ENCODE data around the gene DISC1.

DISC1 gene

GRCh38 chr1:231844986-231845502 lies 218.5 kb downstream of the DISC1 start:
- no peak for DNase-seq (ENCODE audit: low read depth in 1 of 2, low spot score in 1 of 2)

GRCh38 chr1:231847612-231848397 lies 221.2 kb downstream of the DISC1 start:
- DNase-seq (ENCODE audit: low read depth in 1 of 2, low spot score in 1 of 2): no peak

DNA sequence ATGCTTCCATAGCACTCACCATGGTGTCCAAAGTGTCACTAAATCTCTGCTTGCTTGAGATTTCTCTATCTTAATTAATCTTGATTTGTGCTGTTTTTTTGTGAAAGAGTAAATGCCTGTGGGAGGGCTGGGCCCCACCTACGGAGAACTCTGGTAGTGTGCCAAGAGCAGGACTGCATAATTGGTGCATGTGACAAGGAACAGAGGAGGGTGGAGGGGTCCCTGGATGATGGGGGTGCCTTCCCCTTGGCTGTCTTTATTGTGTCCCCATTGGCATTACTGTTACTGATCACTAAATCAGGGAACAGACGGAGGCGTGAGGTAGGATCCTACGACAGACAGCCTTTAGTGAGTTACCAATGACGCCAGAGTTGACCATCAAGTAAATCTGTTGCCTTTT lies 223.4 kb downstream of the DISC1 start:
- no peak for DNase-seq (ENCODE audit: low read depth in 1 of 2, low spot score in 1 of 2)

GRCh38 chr1:231850786-231851185 lies 224.2 kb downstream of the DISC1 start:
- no peak for DNase-seq (ENCODE audit: low read depth in 1 of 2, low spot score in 1 of 2)

DNA sequence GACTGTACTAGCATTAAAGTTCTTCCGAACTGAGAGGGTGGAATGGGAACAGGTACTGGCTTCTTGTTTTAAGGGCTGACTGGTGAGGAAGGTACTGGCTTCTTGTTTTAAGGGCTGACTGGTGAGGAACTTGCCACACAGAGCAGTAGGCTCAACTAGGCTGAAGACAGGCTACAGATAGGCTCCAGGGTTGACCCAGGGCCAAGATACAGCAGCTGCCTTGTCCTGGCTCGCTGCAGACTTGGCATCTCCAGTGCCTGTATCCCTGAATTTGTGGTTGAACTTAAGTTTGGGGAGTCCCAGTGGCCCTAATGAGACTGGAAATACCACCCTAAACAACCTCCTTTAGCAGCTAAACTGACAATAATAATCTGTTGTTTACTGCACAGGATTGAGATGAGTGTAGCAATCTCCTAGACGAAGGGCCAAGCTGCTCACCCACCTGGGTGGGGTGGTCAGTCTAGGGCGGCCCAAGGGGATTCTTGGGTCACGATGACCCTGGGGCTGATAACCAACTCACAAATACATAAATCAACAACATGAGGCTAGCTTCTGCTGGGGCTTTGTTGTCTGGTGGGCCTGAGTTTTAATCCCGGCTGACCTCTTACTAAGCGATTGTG lies 227.1 kb downstream of the DISC1 start:
- no peak for DNase-seq (ENCODE audit: low read depth in 1 of 2, low spot score in 1 of 2)

DNA sequence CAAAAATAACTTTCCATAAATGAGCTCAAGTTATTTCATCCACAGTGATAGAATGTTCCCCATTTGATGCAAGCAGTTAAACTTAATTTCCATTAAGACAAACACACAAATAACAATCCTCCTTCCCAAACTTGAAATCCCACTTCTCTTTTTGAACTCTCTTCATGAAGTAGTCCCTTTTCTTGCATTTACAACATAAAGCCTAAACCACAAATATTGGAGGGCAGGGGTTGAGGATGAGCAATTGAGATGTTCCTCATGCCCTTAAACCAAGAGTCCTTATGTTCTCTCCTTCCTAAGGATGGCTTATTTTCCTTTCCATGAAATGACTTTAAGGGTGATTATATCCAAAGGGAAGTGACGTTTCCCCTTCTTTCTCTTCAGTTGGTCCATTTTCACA lies 228.8 kb downstream of the DISC1 start:
- DNase-seq (ENCODE audit: low read depth in 1 of 2, low spot score in 1 of 2): no peak

- DNase-seq (ENCODE audit: low read depth in 1 of 2, low spot score in 1 of 2): no peak
Measured at GRCh38 chr1:231855926-231856325, 229.3 kb downstream of the DISC1 start.

GRCh38 chr1:231856426-231856825 lies 229.8 kb downstream of the DISC1 start:
- no peak for DNase-seq (ENCODE audit: low read depth in 1 of 2, low spot score in 1 of 2)

GRCh38 chr1:231856894-231857293 lies 230.3 kb downstream of the DISC1 start:
- DNase-seq (ENCODE audit: low read depth in 1 of 2, low spot score in 1 of 2): no peak

GRCh38 chr1:231857609-231858135 lies 231.1 kb downstream of the DISC1 start:
- DNase-seq (ENCODE audit: low read depth in 1 of 2, low spot score in 1 of 2): no peak

GRCh38 chr1:231860221-231861088 lies 233.9 kb downstream of the DISC1 start:
- no peak for DNase-seq (ENCODE audit: low read depth in 1 of 2, low spot score in 1 of 2)

DNA sequence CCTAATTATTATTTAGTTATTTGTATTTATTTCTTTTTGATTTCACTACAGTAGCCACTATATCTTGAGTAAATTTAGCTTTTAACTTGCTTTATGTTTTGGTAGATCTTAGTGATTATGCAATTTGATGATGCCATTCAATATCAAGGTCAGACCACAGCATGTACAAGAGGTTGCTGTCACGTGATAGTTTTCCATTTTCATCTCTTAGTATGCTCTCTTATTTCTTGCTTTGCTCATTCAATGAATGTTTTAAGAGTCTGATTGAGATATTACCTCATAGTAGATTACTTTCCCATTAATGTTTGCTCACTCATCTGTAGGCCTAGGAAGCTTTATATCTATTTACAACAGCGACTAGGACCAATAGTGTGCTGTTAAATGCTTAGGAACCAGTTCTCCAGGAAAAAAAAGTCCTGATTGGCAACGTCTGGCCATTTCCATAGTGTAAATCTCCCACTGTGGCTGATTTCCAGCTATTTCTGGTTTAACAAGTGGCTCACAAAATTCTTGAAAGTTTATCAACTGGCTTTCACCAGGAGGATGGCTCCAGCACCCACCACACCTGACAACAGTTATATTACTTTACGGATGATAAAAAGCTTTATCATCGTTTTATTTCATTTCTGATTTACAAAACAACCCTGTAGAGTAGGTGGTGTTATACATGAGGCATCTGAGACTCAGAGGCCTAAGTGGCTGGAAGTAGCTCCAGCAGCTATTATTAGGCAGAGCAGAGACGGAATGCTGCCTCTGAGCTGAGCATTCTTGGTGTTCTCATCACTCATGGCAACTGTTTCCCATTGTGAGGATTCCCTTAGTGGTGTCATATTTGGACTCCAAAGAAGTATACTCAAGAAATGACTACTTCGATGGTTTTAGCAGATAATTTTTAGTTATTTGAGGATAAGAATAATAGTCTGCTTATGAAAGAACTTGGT lies 235.2 kb downstream of the DISC1 start:
- no peak for DNase-seq (ENCODE audit: low read depth in 1 of 2, low spot score in 1 of 2)

DNA sequence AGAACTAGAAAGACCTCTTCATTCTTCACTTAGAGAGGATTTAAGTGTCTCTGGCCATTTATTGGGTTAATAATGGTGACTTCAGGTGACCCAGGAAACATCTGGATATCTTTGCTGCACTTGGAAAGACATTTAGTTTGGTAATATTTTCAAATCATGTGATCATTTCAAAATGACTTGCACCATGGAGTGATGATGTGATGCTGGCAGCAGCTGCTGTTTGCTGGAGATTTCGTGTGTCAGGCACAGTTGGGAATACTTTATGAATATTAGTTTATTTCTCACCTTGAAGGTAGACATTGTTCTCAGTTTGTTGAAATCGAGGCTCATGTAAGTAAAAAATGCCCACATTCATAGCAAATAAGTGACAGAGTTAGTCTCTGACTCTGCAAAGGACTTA lies 236.0 kb downstream of the DISC1 start:
- DNase-seq (ENCODE audit: low read depth in 1 of 2, low spot score in 1 of 2): no peak

GRCh38 chr1:231865331-231865730 lies 238.7 kb downstream of the DISC1 start:
- DNase-seq (ENCODE audit: low read depth in 1 of 2, low spot score in 1 of 2): no peak

GRCh38 chr1:231866392-231867331 lies 240.1 kb downstream of the DISC1 start:
- peak; percentile 25 to 33 for DNase-seq (ENCODE audit: low read depth in 1 of 2, low spot score in 1 of 2)

DNA sequence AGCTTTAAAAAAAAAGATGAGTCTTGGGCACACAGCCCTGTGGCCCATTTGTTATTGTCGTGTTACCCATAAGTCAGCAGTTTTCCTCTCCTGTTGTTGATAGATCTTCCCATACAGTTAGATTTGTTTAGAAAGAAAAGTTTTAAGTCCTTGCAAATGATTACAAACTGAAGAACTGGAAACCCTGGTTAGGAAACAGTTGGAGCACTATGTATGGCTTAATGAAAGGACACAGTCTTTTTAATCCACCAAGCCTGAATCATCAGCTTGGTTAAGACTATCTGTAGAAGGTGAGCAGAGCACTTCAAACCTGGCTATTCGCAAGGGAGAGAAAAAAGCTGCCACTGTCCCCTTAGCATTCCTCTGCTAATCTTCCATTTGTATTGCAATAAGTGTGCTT lies 241.0 kb downstream of the DISC1 start:
- DNase-seq (ENCODE audit: low read depth in 1 of 2, low spot score in 1 of 2): no peak

GRCh38 chr1:231869364-231869763 lies 242.8 kb downstream of the DISC1 start:
- DNase-seq (ENCODE audit: low read depth in 1 of 2, low spot score in 1 of 2): no peak

- DNase-seq (ENCODE audit: low read depth in 1 of 2, low spot score in 1 of 2): no peak
Measured at GRCh38 chr1:231871471-231871870, 244.9 kb downstream of the DISC1 start.

DNA sequence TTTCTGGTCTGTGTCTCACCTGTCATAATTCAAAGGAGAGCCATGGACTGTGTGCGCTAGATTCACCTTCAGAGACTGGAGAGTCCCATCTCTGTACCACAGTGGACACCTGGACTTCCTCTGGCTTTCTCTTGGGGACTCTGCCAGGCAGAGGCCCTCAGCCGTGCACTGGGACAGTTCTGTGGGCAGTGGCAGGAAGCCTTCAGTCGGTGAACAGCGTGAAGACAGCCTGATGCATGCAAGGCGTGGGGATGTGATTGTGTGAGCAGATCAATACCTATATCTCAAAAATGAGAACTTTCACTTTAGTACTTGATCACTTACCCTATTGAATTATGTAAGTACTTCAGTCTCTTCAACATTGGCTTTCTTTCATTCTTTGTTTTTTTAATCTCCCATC lies 245.3 kb downstream of the DISC1 start:
- DNase-seq (ENCODE audit: low read depth in 1 of 2, low spot score in 1 of 2): no peak

Data from activated T-helper 1 cell treated with anti-CD3 and anti-CD28 coated beads, Interleukin-2, amount 50 U/mL, for 16 hours (primary cell).